Neural progenitor cell (in vitro differentiated cells): ENCODE data around the gene AIMP1.
"Not testable (repeated sequence)": the region's sequence is repeated elsewhere in the genome, so short reads cannot be mapped to it uniquely, and the experiment has no call there.

Source experiments
- EZH2 ChIP-seq: fragments of 200-600 bp; sonication (generic); IDR thresholded peaks from 2 replicates; pipeline ENCODE4 v1.6.1; 2017; ENCODE audit warnings: antibody characterized with exemption, mild to moderate bottlenecking, moderate library complexity
- TF ChIP-seq, protein P1 (sequence below): fragments of 200-600 bp; sonication (generic); IDR thresholded peaks from 2 replicates; pipeline ENCODE4 v1.5.1; 2017; ENCODE audit warnings: antibody characterized with exemption, mild to moderate bottlenecking

DNA sequence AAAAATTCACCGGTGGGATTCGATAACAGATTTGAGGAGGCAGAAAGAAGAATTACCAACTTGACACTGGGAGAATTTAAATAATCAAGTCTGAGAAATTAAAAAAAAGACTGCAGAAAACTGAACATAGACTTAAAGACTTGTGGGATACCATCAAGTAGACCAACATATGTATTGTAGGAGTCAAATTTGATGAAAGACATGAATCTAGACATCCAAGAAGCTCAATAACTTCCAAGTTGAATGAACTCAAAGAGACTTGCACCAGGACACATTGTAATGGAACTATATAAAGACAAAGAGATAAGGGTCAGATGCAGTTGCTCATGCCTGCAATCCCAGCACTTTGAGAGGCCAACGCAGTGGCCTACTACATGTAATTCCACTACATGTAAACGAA, 82.5 kb downstream of the AIMP1 start:
- TF ChIP-seq, protein P1, sequence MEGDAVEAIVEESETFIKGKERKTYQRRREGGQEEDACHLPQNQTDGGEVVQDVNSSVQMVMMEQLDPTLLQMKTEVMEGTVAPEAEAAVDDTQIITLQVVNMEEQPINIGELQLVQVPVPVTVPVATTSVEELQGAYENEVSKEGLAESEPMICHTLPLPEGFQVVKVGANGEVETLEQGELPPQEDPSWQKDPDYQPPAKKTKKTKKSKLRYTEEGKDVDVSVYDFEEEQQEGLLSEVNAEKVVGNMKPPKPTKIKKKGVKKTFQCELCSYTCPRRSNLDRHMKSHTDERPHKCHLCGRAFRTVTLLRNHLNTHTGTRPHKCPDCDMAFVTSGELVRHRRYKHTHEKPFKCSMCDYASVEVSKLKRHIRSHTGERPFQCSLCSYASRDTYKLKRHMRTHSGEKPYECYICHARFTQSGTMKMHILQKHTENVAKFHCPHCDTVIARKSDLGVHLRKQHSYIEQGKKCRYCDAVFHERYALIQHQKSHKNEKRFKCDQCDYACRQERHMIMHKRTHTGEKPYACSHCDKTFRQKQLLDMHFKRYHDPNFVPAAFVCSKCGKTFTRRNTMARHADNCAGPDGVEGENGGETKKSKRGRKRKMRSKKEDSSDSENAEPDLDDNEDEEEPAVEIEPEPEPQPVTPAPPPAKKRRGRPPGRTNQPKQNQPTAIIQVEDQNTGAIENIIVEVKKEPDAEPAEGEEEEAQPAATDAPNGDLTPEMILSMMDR = not testable (repeated sequence)
- not testable (repeated sequence) for TF ChIP-seq EZH2
